HG02885 (cell line): ENCODE data around the gene GARIN1A.
"Not testable (repeated sequence)": the region's sequence is repeated elsewhere in the genome, so short reads cannot be mapped to it uniquely, and the experiment has no call there.

ENCODE experiments used
- ATAC-seq: cut with Tn5 transposase; IDR thresholded peaks from one replicate; pipeline ENCODE4 v1.9.1; 2021; ENCODE audit warnings: mild to moderate bottlenecking; ENCODE audit not compliant: unreplicated experiment, poor library complexity

GARIN1A gene

DNA sequence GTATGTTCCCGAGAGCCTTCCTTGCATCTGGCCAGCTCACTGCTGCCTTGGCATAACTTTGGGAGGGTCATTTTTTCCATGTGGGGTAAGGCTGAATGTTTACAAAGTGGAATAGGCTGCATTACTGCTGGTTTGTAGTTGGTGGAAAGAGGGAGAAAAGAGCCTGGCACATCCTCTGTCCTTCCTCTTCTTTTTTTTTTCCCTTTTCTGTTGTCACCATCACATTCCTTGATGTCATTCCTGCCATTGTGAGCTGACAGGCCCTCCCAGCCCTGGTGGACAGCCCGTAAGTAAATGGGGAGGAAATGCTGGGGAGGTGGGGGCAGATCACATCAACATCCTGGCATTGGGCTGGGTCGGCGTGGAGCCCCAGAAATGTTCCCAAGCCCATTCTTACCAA, at the start of gene GARIN1A:
Gene GARIN1A (plus strand): TSS at position 301 of the 400 bp plus-strand sequence. CDS start 106 bp downstream, outside the sequence.
- no peak for ATAC-seq

DNA sequence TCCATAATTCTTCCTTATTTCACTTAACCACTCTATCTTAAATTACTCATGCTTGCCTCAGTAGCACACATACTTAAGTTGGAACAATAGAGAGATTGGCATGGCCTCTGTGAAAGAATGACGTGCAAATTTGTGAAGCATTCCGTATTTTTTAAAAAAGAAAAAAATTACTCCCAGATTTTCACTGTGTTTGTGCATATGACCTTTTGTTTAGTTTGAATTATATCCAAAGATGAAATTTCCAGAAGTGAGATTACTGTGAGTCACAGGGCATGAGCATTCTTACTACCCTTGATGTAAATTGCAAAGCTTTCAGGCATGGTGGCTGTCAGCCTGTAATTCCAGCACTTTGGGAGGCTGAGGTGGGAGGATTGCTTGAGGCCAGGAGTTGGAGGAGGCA, 45.0 kb upstream of the GARIN1A start:
- not testable (repeated sequence) for ATAC-seq

DNA sequence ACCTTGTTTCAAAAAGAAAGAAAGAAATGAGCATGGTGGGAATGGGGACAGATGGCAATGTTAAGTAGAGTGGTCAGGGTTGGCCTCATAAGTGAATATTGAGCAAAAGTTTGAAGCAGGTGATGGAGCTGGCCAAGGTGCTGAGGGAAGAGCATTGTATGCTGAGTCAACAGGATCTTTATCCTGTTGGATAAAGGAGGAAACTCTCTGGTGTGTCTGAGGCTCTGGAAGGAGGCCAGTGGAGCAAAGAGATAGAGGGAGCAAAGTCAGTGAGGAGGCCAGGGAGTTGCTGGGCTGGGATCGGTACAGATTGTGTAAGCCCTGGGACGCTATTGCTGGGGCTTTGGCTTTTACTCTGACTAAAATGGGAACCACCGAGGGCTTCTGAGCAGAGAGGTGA, 38.2 kb upstream of the GARIN1A start:
- ATAC-seq: not testable (repeated sequence)

DNA sequence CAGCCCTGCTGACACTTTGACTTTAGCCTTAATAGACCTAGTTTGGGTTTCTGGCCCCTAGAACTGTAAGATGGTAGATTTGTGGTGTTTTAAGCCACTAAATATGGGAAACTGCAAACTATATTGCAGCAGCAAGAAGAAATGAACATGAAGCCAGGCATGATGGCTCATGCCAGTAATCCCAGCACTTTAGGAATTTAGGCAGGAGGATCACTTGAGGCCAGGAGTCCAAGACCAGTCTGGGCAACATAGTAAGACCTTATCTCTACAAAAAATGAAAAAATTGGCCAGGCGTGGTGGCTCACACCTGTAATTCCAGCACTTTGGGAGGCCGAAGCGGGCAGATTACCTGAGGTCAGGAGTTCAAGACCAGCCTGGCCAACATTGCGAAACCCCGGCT, 26.9 kb upstream of the GARIN1A start:
- ATAC-seq: not testable (repeated sequence)

DNA sequence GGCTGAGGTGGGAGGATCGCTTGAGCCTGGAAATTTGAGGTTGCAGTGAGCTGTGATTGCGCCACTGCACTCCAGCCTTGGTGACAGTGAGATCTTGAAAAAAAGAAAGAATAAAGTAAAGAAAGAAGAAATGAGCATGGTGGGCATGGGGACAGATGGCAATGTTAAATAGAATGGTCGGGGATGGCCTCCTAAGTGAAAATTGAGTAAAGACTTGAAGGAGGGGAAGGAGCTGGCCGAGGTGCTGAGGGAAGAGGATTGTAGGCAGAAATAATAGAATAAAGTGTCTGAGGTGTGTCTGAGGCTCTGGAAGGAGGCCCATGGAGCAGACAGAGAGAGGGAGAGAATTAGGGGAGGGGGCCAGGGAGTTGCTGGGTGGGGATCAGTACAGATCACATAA, 26.2 kb upstream of the GARIN1A start:
- ATAC-seq: not testable (repeated sequence)

DNA sequence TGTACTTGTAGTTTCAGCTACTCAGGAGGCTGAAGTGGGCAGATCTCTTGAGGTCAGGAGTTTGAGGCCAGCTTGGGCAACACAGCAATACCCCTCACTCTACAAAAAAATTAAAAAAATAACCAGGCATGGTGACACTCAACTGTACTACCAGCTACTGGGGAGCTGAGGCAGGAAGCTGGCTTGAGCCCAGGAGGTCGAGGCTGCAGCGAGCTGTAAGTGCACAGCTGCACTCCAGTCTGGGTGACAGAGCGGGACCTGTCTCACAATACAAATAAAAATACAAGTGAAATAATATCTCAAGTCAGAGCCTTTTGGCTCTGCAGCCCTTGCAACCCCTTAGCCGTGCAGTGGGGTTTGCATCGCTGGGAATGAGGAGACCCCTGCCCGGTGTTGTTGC, 25.2 kb upstream of the GARIN1A start:
- ATAC-seq: not testable (repeated sequence)

DNA sequence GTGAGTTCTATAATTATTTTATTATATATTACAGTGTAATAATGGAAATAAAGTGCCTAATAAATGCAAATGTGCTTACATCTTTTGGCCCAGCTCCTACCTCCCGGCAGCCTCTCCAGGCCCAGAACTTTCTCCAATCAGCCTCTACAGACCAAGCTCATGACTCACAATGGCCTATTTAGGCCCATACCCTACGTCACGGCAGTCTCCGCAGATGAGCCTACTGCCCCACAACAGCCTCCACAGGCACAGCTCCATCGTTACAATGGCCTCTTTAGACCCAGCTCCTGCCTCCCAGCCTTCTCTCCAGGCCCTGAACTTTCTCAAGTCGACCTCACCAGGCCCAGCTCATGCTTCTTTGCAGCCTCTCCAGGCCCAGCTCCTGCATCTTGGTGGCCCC, 21.0 kb upstream of the GARIN1A start:
- ATAC-seq: not testable (repeated sequence)

DNA sequence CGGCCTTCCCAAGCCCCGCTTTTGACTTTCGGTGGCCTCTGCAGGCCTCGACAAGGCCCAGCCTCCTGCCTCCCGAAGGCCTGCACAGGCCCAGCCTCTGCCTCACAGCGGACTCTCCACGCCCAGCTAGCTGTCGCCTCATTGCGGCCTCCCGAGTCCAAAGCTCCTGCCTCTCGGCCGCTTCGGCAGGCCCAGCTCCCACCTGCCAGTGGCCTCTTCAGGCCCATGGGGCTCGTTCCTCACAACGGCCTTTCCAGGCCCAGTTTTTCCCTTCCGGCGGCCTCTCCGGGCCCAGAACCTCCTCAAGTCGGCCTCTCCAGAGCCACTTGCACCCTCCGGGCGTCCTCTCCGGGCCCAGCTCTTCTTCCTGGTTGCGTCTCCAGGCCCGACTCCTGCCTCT, 19.5 kb upstream of the GARIN1A start:
- ATAC-seq: not testable (repeated sequence)

DNA sequence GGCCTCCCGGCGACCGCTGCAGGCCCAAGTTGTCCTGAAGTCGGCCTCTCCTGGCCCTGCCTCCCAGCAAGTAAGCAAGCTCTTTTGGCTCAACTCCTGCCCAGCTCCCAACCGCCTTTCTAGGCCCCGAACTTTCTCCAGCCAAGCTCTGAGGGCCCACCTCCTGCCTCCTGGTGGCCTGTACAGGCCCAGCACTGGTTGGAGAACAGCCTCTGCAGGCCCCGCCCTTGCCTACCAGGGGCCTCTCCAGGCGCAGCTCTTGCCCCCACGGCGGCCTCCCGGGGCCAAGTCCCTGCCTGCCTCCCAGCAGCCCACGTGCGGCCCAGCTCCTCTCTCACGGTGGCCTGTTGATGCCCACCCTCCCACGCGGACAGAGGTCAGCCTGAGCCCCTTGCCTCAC, 18.9 kb upstream of the GARIN1A start:
- ATAC-seq: not testable (repeated sequence)

DNA sequence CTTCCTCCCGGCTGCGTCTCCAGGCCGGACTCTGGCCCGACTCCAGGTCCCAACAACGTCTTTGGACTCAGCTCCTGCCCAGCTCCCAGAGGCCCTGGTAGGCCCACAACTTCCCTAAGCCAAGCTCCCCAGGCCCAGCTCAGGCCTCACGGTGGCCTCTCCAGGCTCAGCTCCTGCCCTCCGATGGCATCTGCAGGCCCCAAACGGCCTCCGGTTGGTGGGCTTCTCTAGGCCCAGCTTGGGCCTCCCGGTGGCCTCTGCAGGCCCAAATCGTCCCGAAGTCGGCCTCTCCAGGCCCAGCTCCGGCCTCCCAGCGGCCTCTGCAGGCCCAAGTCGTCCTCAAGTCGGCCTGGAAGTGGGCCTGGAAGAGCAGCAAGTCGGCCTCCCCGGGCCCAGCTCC, 18.0 kb upstream of the GARIN1A start:
- ATAC-seq: not testable (repeated sequence)

DNA sequence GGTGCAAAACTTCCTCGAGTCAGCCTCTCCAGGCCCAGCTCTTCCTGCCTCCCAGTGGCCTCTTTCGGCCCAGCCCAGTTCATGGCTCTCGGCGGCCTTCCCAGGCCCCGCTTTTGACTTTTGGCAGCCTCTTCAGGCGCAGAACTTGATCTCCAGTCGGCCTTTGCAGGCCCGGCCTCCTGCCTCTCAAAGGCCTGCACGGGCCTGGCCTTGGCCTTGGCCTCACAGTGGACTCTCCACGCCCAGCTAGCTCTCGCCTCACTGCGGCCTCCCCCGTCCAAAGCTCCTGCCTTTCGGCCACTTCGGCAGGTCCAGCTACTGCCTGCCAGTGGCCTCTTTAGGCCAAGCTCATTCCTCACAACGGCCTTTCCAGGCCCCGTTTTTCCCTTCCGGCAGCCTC, 17.6 kb upstream of the GARIN1A start:
- ATAC-seq: not testable (repeated sequence)

DNA sequence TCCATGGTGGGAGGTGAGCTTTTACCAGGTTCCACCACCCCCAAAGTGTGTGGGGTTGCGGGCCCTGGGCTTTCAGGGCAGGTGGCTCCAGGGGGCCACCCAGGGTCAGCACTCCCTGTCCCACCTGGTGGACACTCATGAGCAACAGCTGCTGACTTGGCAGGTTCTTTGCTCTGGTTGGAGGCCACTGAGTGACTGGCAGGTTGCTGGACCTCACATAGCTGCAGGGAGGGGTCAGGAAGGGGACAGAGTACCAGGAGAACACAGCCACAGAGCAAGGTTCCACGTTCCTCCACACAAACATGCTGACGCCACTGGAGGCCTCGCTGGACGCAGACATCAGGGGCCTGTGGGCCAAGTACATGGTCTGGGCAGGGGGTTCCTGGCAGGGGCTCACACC, 13.7 kb upstream of the GARIN1A start:
- ATAC-seq: not testable (repeated sequence)

DNA sequence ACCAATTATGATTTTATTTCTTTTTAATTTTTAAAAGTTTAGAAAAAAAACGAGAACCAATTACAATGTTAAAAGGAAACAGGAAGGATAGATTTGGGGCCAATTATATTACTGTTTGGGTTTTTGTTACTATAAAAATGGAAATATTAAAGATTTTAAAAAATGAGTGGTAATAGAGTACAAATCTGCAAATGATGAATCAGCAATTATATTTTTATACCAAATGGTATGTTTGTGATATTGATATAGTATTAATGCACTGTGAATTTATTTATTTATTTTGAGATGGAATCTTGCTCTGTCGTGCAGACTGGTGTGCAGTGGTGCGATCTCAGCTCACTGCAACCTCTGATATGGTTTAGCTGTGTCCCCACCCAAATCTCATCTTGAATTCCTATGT, 11.5 kb upstream of the GARIN1A start:
- no peak for ATAC-seq

DNA sequence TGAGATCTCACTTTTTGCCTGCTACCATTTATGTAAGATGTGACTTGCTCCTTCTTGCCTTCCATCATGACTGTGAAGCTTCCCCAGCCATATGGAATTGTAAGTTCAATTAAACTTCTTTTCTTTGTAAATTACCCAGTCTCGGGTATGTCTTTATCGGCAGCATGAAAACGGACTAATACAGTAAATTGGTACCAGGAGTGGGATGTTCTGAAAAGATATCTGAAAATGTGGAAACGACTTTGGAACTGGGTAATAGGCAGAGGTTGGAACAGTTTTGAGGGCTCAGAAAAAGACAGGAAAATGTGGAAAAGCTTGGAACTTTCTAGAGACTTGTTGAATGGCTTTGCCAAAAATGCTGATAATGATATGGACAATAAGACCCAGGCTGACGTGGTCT, 10.6 kb upstream of the GARIN1A start:
- no peak for ATAC-seq

DNA sequence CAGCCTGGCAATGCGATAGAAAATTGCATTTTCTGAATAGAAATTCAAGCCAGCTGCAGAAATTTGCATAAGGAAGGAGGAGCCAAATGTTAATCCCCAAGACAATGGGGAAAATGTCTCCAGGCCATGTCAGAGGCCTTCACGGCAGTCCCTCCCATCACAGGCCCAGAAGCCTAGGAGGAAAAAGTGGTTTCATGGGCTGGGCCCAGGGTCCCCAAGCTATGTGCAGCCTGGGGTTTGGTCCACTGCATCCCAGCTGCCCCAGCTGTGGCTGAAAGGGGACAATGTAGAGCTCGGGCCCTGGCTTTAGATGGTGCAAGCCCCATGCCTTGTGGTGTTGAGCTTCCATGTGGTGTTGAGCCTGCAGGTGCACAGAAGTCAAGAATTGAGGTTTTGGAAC, 10.0 kb upstream of the GARIN1A start:
- ATAC-seq: no peak

DNA sequence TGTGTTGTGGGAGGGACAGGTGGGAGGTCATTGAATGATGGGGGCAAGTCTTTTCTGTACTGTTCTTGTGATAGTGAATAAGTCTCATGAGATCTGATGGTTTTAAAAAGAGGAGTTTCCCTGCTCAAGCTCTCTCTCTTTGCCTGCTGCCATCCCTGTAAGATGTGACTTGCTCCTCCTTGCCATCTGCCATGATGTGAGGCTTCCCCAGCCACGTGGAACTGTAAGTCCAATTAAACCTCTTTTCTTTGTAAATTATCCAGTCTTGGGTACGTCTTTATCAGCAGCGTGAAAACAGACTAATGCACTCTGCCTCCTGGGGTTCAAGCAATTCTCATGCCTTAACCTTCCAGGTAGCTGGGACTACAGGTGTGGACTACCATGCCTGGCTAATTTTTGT, 8.9 kb upstream of the GARIN1A start:
- not testable (repeated sequence) for ATAC-seq

DNA sequence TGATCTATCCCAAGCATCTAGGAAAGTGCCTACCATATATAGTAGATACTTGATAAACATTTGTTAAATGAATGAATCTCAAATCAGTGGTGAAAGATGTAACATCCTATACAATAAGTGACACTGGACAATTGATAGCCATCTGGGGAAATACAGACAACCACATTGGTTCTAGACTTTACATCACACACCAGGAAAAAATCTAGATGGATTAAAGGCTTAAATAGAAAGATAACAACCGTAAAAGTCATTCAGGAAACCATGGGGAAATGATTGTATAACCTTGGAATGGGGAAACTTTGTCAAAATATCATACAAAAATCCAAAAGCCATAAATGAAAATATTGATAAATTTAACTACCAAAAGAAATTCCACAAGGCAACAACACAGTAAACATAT, 7.0 kb upstream of the GARIN1A start:
- ATAC-seq: no peak

DNA sequence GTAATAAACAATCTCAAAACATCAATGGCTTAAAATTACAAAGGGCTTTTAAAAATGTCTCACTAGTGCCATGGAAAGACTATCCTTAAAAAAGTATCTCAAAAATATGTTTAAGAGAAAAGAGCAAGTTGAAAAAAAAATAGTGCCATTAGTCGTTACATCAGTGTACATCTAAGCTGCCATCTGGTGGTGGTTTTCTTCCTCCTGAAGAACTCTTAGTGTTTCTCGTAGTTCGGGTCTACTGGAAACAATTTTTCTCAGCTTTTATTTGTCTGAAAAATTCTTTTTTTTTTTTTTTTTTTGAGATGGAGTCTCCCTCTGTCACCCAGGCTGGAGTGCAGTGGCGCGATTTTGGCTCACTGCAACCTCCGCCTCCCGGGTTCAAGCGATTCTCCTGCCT, 5.9 kb upstream of the GARIN1A start:
- no peak for ATAC-seq

DNA sequence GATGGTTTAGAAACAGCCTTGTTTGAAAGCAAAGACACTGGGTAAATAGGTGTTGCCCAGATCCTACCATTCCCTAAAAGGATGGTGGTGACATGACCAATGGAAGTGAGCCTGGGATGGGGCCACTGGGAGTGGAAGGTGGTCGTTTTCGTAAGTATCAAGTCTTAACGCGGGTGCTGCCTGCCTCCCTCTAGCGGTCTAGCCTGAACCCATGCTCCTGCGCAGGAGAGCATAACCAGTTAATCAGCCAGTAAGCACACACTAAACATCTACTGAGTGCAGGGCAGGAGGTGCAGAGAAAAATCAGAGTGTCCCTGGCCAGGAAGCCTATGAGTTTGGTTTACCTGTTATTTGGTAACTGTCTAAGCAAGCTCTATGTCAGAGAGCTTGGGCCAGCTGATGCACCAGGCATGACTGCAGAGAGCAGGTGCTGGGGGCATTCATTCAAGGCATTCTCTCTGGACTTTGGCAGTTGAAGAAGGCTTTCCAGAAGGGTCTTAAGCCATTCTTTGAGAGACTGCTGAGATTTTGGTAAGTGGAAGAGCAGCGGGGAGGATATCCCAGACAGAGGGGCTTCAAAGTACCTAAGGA, 930 bp downstream of the GARIN1A start:
- ATAC-seq: no peak

DNA sequence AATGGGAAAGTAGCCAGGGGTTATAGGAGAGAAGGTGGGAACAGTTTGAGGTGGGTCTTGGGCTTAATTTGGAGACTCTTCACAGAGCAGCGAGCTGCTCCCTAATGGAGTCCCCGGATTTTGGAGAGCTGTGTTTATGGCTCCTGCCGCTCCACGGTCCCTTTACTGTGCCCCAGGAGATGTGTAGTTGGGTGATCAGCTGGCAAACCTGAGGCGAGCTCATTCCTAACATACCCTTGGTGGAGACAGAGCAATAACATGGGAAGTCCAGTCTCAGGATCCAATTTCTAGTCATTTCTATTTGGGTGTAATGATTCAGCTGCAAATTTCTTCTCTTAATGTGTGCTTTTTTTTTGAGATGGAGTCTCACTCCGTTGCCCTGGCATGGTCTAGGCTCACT, 1.5 kb downstream of the GARIN1A start:
- ATAC-seq: no peak

DNA sequence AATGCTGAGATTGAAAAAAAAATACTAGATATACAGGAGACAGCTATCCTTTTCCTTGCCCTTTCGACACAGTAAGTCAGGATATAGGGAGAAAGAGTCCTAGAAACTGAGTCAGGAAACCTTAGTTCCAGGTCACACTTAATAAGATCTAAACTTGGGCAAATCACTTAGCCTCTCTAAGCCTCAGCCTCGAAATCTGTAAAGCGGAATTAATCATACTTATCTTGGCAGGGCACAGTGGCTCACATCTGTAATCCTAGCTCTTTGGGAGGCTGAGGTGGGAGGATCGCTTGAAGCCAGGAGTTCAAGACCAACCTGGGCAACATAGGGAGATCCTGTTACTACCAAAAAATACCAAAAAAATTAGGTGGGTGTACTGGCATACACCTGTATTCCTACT, 4.6 kb downstream of the GARIN1A start:
- no peak for ATAC-seq

DNA sequence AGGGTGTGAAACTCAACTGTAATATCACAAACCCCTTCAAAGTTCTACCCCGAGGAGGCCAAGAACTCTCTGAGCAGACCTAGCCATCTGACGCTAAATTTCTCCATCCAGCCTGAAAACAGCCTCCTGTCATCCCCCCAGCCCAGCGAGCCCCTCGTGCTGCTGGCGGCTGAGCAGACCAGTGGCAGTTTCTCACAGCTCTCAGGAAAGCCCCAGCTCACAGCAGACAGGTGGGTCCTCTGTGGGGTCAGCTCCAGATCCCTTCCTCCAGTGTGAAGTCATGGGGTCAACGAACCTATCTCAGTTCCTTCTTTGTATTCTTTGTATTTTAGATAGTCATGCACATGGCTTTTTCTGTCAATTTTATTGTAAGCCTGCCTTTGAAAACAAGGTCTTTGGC, 7.8 kb downstream of the GARIN1A start:
- ATAC-seq: no peak
